ENCODE results near the gene CABP5. TPM values are rescaled to one million over a fixed set of nuclear protein-coding genes. Genes with fewer than 3 reads are reported as not detected.

Gene CABP5
- total RNA-seq, 1 experiment from 2014 or later: not detected

GRCh38 chr19:48053076-48053475, 9.2 kb upstream of the CABP5 start:
- Histone ChIP-seq H3K9ac (ENCODE audit: low read length) (no peak overlapping the region), H4K20me1 (ENCODE audit: low read length) (no peaks in the 10 kb centered on the region), H2AFZ (ENCODE audit: low read length) (no peak overlapping the region), H3K27ac (ENCODE audit: low read length) (no peak overlapping the region), H3K79me2 (ENCODE audit: low read length) (no peaks in the 10 kb centered on the region), H3K36me3 (ENCODE audit: low read depth, low read length) (no peaks in the 10 kb centered on the region), H3K9me3 (ENCODE audit: low read length) (no peaks in the 10 kb centered on the region), H3F3A (ENCODE audit: low read length, unreplicated experiment) (no peaks in the 10 kb centered on the region), H3K4me3 (ENCODE audit: low read length) (no peak overlapping the region), H3K4me2 (ENCODE audit: low read length) (no peak overlapping the region), H3K4me1 (ENCODE audit: insufficient read depth, low read length) (no peaks in the 10 kb centered on the region), H3K27me3 (ENCODE audit: low read length) (0 out of 2 replicates have a peak, but pooled peaks cover 2% of the 10 kb centered on the region), H3K9me2 (replicated peaks; ENCODE audit: low read length) (no peaks in the 10 kb centered on the region)
- BruUV-seq (replicated peaks): no TSS peak
- no peak for ATAC-seq
- no peak for TF ChIP-seq EZH2 (IDR thresholded peaks at IDR 0.05; ENCODE audit: low read length, unreplicated experiment)
- POLR2A ChIA-PET (ENCODE audit: unreplicated experiment): no interaction called here
- intact Hi-C loops (cut with micrococcal nuclease): no loop called here
- DNase-seq: no peak
- CTCF ChIA-PET: no interaction called here

GRCh38 chr19:48051335-48052033, 7.6 kb upstream of the CABP5 start:
- CTCF ChIA-PET: no interaction called here
- H3K79me2 ChIP-seq (ENCODE audit: low read length): no peaks in the 10 kb centered on the region

GRCh38 chr19:48044561-48044960, 682 bp upstream of the CABP5 start:
- BruUV-seq (replicated peaks): no TSS peak
- Histone ChIP-seq H3K9me2 (replicated peaks; ENCODE audit: low read length) (no peaks in the 10 kb centered on the region), H4K20me1 (ENCODE audit: low read length) (no peaks in the 10 kb centered on the region), H3K36me3 (ENCODE audit: low read depth, low read length) (no peaks in the 10 kb centered on the region), H2AFZ (ENCODE audit: low read length) (no peak overlapping the region), H3K4me2 (ENCODE audit: low read length) (no peak overlapping the region), H3K27ac (ENCODE audit: low read length) (no peak overlapping the region), H3F3A (ENCODE audit: low read length, unreplicated experiment) (no peaks in the 10 kb centered on the region), H3K9ac (ENCODE audit: low read length) (no peak overlapping the region), H3K4me3 (ENCODE audit: low read length) (no peak overlapping the region), H3K79me2 (ENCODE audit: low read length) (no peaks in the 10 kb centered on the region), H3K4me1 (ENCODE audit: insufficient read depth, low read length) (no peaks in the 10 kb centered on the region), H3K9me3 (ENCODE audit: low read length) (no peaks in the 10 kb centered on the region), H3K27me3 (ENCODE audit: low read length) (peaks cover 12% of the 10 kb centered on the region; the same call in 1 of the 2 replicates)
- intact Hi-C loops (cut with micrococcal nuclease): no loop called here
- CTCF ChIA-PET: no interaction called here
- DNase-seq: no peak
- TF ChIP-seq EZH2 (IDR thresholded peaks at IDR 0.05; ENCODE audit: low read length, unreplicated experiment): no peak
- no peak for TF ChIP-seq EZH2phosphoT487 (IDR thresholded peaks at IDR 0.05; ENCODE audit: borderline replicate concordance, low read length)
- no peak for TF ChIP-seq CTCF (conservative IDR thresholded peaks at IDR 0.05; ENCODE audit: low read depth, low read length)
- ATAC-seq: no peak
- POLR2A ChIA-PET (ENCODE audit: unreplicated experiment): no interaction called here

More at GRCh38 chr19:48051335-48052033, 7.6 kb upstream of the CABP5 start:
- Histone ChIP-seq H3K36me3 (ENCODE audit: low read depth, low read length) (no peaks in the 10 kb centered on the region), H3K4me2 (ENCODE audit: low read length) (no peak overlapping the region), H3K9me3 (ENCODE audit: low read length) (no peaks in the 10 kb centered on the region), H3K9me2 (replicated peaks; ENCODE audit: low read length) (no peaks in the 10 kb centered on the region), H3K27me3 (ENCODE audit: low read length) (0 out of 2 replicates have a peak, but pooled peaks cover 4% of the 10 kb centered on the region), H3K4me3 (ENCODE audit: low read length) (no peak overlapping the region), H2AFZ (ENCODE audit: low read length) (no peak overlapping the region), H3K9ac (ENCODE audit: low read length) (no peak overlapping the region), H3K4me1 (ENCODE audit: insufficient read depth, low read length) (no peaks in the 10 kb centered on the region), H4K20me1 (ENCODE audit: low read length) (no peaks in the 10 kb centered on the region), H3F3A (ENCODE audit: low read length, unreplicated experiment) (no peaks in the 10 kb centered on the region), H3K27ac (ENCODE audit: low read length) (no peak overlapping the region)
- intact Hi-C loops (cut with micrococcal nuclease): no loop called here
- ATAC-seq (no peak), DNase-seq (no peak)
- POLR2A ChIA-PET (ENCODE audit: unreplicated experiment): no interaction called here
- TF ChIP-seq CTCF (conservative IDR thresholded peaks at IDR 0.05; ENCODE audit: low read depth, low read length) (no peak), EZH2 (IDR thresholded peaks at IDR 0.05; ENCODE audit: low read length, unreplicated experiment) (no peak), EZH2phosphoT487 (IDR thresholded peaks at IDR 0.05; ENCODE audit: borderline replicate concordance, low read length) (no peak)
- BruUV-seq (replicated peaks): no TSS peak
